GM21529 (cell line): Measurements from ENCODE around the gene MEIS3.
"Not testable (repeated sequence)": the region's sequence is repeated elsewhere in the genome, so short reads cannot be mapped to it uniquely, and the experiment has no call there.

ENCODE experiments used
- ATAC-seq: cut with Tn5 transposase; IDR thresholded peaks from one replicate; pipeline ENCODE4 v1.9.1; 2021; ENCODE audit not compliant: unreplicated experiment

MEIS3 gene

DNA sequence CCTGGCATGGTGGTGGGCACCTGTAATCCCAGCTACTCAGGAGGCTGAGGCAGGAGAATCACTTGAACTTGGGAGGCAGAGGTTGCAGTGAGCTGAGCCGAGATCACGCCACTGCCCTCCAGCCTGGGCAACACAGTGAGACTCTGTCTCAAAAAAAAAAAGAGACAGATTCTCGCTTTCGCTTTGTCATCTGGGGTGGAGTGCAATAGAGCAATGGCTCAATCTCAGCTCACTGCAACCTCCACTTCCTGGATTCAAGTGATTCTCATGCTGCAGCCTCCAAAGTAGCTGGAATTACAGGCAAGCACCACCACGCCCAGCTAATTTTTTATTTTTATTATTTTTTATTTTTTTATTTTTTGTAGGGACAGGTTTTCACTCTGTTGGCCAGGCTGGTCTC, 30.6 kb downstream of the MEIS3 start:
- ATAC-seq, result not testable (repeated sequence)

DNA sequence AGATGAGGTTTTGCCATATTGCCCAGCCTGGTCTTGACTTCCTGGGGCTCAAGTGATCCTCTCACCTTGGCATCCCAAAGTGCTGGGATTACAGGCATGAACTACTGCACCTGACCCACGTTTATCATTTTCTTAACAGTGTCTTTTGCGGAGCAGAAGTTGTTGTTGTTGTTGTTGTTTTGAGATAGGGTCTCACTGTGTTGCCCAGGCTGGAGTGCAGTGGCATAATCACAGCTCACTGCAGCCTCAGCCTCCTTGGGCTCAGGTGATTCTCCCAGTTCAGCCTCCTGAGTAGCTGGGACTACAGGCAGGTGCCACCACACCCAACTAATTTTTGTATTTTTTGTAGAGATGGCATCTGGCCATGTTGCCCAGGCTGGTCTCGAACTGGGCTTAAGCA, 31.7 kb downstream of the MEIS3 start:
- ATAC-seq, result not testable (repeated sequence)

- not testable (repeated sequence) for ATAC-seq
Observed at GRCh38 chr19:47386582-47386981, 32.7 kb downstream of the MEIS3 start.

- not testable (repeated sequence) for ATAC-seq
Observed at GRCh38 chr19:47384533-47384932, 34.8 kb downstream of the MEIS3 start.

- not testable (repeated sequence) for ATAC-seq
Observed at GRCh38 chr19:47383890-47384289, 35.4 kb downstream of the MEIS3 start.

DNA sequence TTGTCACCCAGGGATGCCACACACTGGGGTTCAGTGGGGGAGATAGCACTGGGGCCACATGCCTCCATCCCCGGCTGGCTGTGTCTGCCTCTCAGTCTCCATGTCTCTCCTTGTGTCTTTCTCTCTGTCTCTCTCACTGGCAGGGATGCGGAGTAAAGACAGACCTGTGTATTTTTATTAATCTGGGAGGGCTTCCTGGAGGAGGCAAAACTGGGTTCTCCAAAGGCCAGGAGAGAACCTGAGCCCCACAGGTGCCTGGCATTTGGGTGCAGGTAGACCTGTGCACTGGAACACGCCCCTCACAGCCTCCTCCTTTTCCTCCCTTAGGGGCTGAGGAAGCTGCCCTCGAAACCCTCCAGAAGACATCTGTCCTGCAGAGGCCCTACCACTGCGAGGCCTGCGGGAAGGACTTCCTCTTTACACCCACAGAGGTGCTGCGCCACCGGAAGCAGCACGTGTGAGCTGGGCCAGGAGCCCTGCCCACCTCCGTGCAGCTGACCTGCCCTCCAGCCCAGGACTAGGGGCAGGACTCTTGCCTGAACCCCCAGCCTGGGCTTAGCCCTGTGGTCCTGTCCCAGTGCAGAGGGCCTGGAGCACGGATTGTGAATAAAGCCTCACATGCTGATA, 37.6 kb downstream of the MEIS3 start:
- ATAC-seq, result no peak

- no peak for ATAC-seq
Observed at GRCh38 chr19:47381121-47381520, 38.2 kb downstream of the MEIS3 start.

GRCh38 chr19:47380559-47380958, 38.8 kb downstream of the MEIS3 start:
- no peak for ATAC-seq

DNA sequence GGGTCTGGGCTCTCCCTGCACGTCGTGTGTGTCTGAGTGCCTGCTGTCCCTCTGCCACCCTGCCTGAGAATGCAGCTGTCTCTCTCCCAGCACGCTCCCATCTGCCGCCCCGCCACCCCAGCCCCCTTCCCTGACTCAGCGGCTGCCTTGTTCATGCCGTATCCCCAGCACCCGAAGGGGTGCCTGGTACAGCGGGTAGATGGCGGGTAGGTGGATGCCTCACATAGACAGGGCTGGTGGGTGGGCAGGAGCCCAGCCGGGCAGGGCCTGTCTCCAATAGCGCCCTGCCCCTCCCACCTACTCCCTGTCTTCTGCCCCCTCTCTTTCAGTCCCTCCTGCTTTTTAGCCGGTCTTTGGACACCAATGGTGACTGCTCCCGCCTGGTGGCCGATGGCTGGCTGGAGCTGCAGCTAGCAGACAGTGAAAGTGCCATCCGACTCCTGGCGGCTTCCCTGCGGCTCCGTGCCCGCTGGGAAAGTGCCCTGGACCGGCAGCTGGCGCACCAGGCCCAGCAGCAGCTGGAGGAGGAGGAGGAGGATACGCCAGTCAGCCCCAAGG, 39.9 kb downstream of the MEIS3 start:
- ATAC-seq, result no peak

DNA sequence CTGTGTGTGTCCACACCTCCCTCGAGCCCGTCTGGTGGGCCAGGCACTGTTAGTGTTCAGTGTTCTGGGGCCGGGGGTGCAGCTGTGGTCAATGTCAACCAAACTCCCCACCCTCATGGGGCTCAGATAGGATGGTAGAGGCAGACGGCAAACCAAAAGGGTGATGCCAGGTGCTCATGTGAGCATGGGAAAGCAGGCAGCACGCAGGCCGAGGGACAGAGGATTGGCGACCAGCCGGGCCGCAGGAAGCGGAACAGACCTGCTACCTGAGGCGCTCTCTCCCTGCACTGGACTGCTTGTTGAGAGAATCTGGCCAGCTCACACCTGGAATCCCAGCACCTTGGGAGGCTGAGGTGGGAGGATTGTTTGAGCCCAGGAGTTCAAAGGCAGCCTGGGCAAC, 41.1 kb downstream of the MEIS3 start:
- ATAC-seq, result no peak

- ATAC-seq, result no peak
Observed at GRCh38 chr19:47377801-47378200, 41.5 kb downstream of the MEIS3 start.

GRCh38 chr19:47377208-47377701, 42.1 kb downstream of the MEIS3 start:
- no peak for ATAC-seq

DNA sequence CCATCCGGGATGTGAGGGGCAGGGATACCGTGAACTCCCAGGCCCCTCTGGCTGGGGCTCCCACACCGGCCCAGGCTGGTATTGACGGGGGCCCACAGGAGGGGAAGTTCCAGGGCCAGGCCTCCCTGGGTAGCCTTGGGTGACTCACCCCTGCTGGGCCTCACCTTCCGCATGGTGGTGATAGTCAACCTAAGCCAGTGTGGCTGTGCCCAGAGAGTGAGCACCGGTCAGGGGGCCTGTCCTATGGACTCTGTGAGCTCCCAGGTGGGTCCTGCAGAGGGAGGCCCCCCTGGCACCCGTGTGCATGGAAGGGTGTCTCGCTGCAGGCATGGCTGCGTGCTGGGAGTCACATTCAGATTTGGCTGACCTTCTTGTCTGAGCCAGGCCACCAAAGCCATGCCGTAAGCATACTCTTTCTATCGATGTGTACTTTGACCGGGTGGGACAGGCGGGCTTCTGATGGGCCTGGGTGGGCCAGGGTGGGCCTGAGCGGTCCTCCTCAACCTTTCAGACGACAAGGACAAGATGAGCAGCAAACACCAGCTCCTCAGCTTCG, 42.7 kb downstream of the MEIS3 start:
- no peak for ATAC-seq

GRCh38 chr19:47375694-47376588, 43.4 kb downstream of the MEIS3 start:
- ATAC-seq, result no peak

DNA sequence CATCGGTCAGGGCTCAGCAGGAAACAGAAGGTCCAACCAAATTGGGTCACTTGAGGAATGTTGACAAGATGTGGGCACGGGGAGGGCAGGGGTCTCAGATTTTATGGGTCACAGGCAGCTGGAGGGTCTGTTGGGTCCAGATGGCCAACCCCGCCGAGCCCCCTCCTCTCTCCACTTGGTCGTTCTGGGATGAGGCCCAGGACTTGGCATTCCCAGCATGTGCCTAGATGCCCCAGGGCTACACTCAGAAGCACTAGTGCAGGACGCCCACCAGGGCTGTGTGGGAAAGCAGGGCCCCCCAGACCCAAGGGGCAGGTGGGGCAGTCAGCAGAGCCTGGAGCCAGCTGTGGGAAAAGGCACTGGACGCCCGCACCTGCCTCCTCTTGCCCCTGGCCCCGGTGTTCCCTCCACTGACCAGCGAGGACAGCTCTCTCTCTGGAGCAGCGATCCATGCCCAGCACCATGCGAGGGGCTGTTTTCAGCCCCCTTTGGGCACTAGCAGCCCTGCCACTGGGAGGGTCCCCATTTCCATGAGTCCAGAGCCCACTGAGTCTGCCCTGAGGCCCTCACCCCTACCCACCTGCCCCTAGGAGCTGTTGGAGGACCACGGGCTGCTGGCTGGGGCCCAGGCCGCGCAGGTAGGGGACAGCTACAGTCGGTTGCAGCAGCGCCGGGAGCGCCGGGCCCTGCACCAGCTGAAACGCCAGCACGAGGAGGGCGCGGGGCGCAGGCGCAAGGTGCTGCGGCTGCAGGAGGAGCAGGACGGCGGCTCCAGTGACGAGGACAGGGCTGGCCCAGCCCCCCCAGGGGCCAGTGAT, 44.2 kb downstream of the MEIS3 start:
- ATAC-seq, result no peak

DNA sequence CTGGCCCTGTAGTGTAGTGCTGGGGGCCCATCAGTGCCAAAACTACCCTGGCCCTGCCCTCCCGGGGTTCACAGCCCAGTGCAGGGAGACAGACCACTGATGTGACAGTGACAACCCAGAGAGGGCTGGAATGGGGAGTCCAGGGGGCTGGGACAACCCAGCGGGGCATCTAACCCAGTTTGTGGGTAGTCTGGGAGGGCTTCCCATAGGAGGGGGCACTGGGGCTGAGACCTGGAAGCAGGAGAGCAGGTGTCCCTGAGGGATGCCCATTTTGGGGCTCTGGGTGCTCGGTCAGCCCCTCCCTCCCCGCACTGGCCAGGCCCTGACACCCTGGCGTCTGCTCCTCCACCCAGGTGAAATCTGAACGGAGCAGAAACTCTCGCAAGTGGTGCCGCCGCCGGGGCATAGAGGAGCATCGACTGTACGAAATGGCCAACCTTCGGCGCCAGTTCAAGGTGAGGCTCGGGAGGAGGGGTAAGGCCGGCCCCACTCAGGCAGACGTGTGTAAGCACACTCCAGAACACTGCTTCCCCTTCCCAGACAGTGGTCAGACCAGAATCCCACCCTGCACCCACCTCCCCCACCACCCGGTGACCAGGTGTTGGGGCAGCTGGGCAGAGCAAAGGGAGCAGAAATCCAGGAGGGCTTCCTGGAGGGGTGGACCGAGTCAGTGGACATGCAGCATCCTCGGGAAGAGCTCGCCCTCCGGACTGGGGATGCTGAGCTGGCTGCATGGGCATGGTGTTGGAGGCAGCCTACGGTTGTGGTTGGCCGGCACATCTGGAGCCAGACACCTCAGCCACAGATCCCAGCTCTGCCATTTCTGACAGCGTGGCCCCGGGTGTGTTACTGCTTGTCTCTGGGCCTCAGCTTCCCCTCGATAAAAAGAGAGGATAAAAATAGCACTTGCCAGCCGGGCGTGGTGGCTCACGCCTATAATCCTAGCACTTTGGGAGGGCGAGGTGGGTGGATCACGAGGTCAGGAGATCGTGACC, 45.8 kb downstream of the MEIS3 start:
- ATAC-seq, result no peak

DNA sequence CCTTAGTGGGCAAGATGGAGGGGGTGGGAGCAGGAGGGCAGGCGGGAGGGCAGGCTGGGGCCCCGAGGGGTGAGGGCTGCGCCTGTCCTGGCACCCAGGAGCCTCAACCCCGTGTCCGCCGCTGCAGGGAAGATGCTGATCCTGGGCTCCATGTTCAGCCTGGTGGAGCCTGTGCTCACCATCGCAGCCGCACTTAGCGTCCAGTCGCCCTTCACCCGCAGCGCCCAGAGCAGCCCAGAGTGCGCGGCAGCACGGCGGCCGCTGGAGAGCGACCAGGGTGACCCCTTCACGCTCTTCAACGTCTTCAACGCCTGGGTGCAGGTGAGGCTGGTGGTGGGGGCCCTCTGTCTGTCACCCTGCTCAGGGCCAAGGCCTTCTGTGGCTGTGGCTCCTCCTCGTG, 46.7 kb downstream of the MEIS3 start:
- ATAC-seq, result no peak

DNA sequence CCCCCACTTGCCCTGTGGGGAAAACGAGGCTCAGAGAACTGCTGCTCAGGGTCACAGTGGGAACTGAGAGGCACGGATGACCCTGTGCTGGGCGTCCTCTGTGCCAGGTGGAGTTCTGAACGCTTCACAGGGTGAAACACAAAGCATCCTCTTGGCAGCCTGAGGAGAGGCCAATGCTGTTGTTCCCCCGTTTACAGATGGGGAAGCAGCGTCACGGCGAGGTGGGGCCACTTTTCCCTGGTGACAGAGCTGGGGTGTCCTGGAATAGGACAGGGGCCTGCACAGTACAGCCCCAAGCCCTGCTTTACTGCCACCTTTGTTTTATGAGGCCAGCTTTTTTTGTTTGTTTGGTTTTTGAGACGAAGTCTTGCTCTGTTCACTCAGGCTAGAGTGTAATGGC, 48.1 kb downstream of the MEIS3 start:
- ATAC-seq, result no peak

GRCh38 chr19:47370045-47370611, 49.2 kb downstream of the MEIS3 start:
- ATAC-seq, result no peak
